HUES64 (cell line): ENCODE results near the gene SARS2.
"Not testable (repeated sequence)": the region's sequence is repeated elsewhere in the genome, so short reads cannot be mapped to it uniquely, and the experiment has no call there.

ENCODE experiments used
- H3K27ac ChIP-seq: 2 replicates; pipeline ENCODE4 v1.7.0; 2013; ENCODE audit warnings: low read depth, low read length, inconsistent platforms
- H3K27me3 ChIP-seq: 2 replicates; pipeline ENCODE4 v1.6.1; 2013; ENCODE audit warnings: mild to moderate bottlenecking, low read length; ENCODE audit not compliant: insufficient read depth
- H3K36me3 ChIP-seq: 2 replicates; pipeline ENCODE4 v1.6.1; 2013; ENCODE audit warnings: mild to moderate bottlenecking, low read length; ENCODE audit not compliant: insufficient read depth
- H3K4me1 ChIP-seq: 2 replicates; pipeline ENCODE4 v1.6.1; 2013; ENCODE audit warnings: mild to moderate bottlenecking, low read length, moderate library complexity; ENCODE audit not compliant: insufficient read depth
- H3K4me3 ChIP-seq: 2 replicates; pipeline ENCODE4 v1.5.1; 2013; ENCODE audit warnings: mild to moderate bottlenecking, low read length, moderate library complexity
- H3K9ac ChIP-seq: 2 replicates; pipeline ENCODE4 v1.6.1; 2013; ENCODE audit warnings: mild to moderate bottlenecking, low read depth, low read length
- H3K9me3 ChIP-seq: 2 replicates; pipeline ENCODE4 v1.6.1; 2013; ENCODE audit warnings: low read depth, low read length; ENCODE audit not compliant: insufficient read depth
- WGBS: fragments of 150-250, 120-280 bp; methylation state at CpG from one replicate; pipeline ENCODE4 v1.1.7; 2013; ENCODE audit warnings: missing lambda C conversion rate; 5-methylcytosine and 5-hydroxymethylcytosine counted together

The SARS2 gene

DNA sequence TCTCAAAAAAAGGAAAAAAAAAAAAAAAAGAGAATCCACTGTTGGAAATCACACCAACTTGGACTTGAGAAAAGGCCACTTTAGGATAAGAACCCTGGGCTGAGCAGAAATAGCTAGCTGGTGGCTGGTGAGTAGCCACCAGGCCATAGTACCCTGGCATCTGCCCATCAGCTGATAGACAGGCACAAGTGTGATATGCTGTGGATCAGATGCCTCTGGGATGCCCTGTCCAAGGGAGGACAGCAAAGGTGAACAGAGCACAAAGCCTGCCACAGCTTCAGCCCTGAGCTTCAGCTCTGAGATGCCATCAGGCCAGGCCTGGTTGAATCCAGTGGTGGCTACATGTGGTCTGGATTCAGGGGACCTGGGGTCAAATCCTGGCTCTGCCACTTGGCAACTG lies 39.9 kb downstream of the SARS2 start:
- Histone ChIP-seq H3K9ac (no peak overlapping the region), H3K36me3 (no peaks in the 10 kb centered on the region)

DNA sequence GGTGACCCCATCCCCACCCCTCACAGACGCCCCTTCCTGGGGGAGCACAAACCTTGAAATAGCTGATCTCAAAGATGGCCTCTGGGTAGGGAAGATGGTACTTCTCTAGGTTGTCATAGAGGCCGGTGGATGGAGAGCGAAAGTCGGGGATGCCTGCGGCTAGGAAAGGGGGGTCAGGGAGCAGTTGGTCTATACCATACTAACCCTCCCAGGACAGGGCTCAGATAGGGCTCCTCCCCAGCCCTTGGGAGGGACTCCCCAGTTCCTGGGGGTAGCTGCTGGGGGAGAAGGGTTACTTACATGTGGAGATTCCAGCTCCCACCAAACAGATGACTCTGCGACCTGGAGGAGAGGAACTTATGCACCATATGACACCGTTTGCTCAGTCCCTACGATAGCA lies 40.8 kb downstream of the SARS2 start:
- Histone ChIP-seq H3K4me1 (no peaks in the 10 kb centered on the region), H3K36me3 (no peaks in the 10 kb centered on the region), H3K9ac (no peak overlapping the region), H3K27me3 (no peaks in the 10 kb centered on the region), H3K4me3 (no peak overlapping the region), H3K9me3 (no peaks in the 10 kb centered on the region), H3K27ac (no peak overlapping the region)
- WGBS: 93% methylated on average over 7 of the region's 8 CpGs

More for the DNA sequence above, 39.9 kb downstream of the SARS2 start:
- Histone ChIP-seq H3K4me1 (no peaks in the 10 kb centered on the region), H3K4me3 (no peak overlapping the region), H3K27ac (no peak overlapping the region), H3K27me3 (no peaks in the 10 kb centered on the region), H3K9me3 (no peaks in the 10 kb centered on the region)

DNA sequence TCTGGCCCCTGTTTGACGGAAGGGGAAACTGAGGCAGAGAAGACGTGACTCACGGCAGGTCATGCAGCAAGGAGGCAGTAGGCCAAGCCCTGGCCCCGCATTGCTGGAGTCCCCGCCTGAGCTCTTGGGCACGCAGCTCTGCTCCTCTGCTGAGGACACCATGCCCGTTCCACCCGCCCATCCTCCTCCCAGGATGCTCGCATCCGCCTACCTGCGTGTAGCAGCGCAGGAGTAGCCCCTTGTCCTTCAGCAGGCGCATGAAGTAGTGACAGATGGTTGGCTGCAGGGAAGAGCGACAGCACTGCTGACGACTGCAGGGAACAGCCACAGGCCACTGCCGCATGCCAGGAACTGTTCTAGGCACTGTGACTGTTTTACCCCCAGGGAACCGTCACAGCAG lies 41.7 kb downstream of the SARS2 start:
- no peaks in the 10 kb centered on the region for H3K36me3 ChIP-seq
- H3K27me3 ChIP-seq: no peaks in the 10 kb centered on the region
- H3K4me1 ChIP-seq: no peaks in the 10 kb centered on the region
- 93% methylated on average over 17 of the region's 17 CpGs for WGBS
- no peak overlapping the region for H3K27ac ChIP-seq
- no peak overlapping the region for H3K9ac ChIP-seq
- no peaks in the 10 kb centered on the region for H3K9me3 ChIP-seq
- H3K4me3 ChIP-seq: no peak overlapping the region

DNA sequence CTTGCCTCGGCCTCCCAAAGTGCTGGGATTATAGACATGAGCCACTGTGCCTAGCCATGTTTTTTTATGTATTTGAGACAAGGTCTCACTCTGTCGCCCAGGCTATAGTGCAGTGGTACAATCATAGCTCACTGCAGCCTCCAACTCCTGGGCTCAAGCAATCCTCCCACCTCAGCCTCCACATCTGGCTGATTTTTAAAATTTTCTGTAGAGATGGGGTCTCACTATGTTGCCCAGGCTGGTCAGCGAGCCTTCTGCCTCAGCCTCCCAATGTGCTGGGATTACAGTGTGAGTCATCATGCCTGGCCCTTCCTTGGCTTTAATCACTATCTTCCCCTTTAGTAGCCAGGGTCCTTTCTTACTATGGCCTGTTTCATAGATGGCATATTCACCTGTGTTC lies 45.9 kb downstream of the SARS2 start:
- not testable (repeated sequence) for H3K9ac ChIP-seq, H3K9me3 ChIP-seq, H3K27ac ChIP-seq, H3K4me3 ChIP-seq, H3K27me3 ChIP-seq, H3K36me3 ChIP-seq, H3K4me1 ChIP-seq
- WGBS: 89% methylated on average over 3 of the region's 3 CpGs

DNA sequence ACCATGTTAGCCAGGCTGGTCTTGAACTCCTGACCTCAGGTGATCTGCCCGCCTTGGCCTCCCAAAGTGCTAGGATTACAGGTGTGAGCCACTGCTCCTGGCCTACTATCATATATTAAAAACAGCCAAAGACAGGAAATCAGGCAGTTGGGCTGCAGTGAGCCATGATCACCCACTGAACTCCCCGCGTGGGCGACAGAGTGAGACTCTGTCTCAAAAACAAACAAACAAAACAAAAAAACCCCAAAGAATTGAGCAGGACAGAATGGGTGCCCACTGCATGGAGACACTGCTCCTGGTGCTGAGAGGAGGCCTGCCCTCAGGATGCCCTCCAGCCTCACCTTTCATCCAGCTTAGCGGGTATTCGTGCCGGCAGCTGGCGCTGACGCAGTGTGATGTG lies 47.3 kb downstream of the SARS2 start:
- H3K4me3 ChIP-seq: no peak overlapping the region
- H3K9ac ChIP-seq: no peak overlapping the region
- H3K9me3 ChIP-seq: no peaks in the 10 kb centered on the region
- peaks cover 4% of the 10 kb centered on the region; the same call in 1 of the 2 replicates for H3K4me1 ChIP-seq
- H3K27me3 ChIP-seq: no peaks in the 10 kb centered on the region
- WGBS: 92% methylated on average over 9 of the region's 9 CpGs
- H3K36me3 ChIP-seq: no peaks in the 10 kb centered on the region
- no peak overlapping the region for H3K27ac ChIP-seq

DNA sequence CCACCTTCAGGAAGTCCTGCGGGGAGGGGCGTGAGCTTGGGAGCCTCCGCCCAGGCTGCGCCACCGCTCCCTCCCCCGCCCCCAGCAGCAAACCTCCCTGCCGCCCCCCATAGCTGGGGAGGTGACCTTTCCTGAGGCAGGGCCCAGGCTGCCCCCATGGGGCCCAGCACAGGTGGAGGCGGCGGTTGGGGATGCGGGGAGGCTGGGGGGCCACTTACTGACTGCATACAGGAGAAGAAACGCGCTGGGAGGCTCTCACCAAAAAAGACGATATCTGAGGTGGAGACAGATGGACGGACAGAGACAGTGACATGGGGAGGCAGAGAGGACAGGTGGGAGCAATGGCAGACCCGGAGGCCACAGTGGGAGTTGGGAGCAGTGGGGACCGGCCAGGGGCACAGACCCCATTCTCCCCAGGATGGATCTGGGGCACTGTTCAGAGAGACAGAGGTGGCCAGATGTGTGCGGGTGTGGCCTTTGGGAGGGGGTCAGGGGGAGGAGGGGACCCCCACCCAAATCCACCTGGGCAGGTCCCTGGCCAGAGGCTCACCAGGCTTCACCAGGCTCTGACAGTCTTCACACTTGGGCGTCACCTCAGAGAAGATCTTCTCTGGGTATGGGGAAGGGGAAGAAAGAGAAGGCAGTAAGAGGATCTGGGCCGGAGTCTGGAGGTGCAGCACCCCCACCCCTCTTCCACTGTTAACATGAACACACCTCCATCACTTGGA lies 49.5 kb downstream of the SARS2 start:
- WGBS: 89% methylated on average over 18 of the region's 19 CpGs
- H3K36me3 ChIP-seq: no peaks in the 10 kb centered on the region
- peaks cover 10% of the 10 kb centered on the region; the same call in 1 of the 2 replicates for H3K4me1 ChIP-seq
- H3K9ac ChIP-seq: no peak overlapping the region
- H3K27me3 ChIP-seq: no peaks in the 10 kb centered on the region
- H3K27ac ChIP-seq: no peak overlapping the region
- H3K9me3 ChIP-seq: no peaks in the 10 kb centered on the region
- H3K4me3 ChIP-seq: no peak overlapping the region

DNA sequence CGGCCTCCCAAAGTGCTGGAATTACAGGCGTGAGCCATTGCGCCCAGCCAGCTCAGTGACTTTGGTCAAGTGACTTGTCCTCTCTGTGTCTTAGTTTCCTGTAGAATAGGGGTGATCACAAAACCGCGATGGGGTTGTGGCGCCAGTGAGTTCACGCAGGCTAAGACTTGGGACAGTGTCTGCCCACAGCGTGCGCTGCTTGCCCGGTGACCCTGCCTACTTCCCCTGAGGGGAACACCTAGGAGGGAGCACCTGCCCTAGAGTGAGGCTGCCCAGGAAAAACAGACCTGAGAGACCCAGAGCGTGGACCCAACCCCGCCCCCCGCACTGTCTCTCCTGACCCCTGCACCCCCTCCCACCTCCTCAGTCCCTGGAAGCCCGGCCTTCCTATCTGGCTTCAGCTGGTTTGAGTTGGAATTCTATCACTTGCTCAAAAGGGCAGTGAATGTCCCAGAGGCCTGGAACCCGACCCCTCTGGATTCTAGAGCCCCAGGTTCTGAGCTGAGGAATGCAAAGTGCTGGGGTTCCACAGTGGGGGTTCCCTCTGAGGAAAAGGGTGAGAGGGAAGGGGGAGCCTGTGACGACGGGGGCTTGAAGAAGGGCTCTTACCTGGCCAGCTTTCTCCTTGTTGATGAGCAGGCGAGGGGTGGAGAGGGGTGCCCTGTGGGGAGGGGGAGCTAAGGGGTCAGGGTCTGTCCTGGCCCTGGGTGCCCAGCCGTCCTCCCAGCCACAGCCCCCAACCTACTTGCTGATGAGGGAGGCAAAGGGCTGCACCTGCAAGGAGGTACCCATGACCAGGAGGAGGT lies 50.3 kb downstream of the SARS2 start:
- WGBS: 88% methylated on average over 19 of the region's 19 CpGs
- H3K36me3 ChIP-seq: no peaks in the 10 kb centered on the region
- no peaks in the 10 kb centered on the region for H3K27me3 ChIP-seq
- H3K4me3 ChIP-seq: no peak overlapping the region
- H3K9me3 ChIP-seq: no peaks in the 10 kb centered on the region
- no peak overlapping the region for H3K27ac ChIP-seq
- no peak overlapping the region for H3K9ac ChIP-seq
- peaks cover 10% of the 10 kb centered on the region; the same call in 1 of the 2 replicates for H3K4me1 ChIP-seq

DNA sequence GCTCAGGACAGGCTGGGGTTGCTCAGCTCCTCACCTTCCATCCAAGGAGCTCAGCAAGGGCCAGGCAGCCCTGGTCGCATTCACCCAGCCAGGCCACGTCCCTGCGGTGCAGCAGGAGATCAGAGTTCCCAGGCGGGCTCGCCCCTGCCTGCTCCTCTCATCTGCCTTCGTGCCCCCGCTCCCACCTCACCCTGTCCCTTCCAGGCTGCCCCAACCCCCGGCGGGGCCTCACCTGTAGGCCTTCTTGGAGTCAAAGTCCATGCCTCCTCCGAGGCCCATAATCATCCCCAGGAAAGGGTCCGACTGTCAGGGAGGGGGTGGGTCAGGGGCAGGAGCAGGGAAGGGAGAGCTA lies 51.2 kb downstream of the SARS2 start:
- no peaks in the 10 kb centered on the region for H3K9me3 ChIP-seq
- H3K4me1 ChIP-seq: peaks cover 10% of the 10 kb centered on the region; the same call in 1 of the 2 replicates
- no peak overlapping the region for H3K4me3 ChIP-seq
- no peaks in the 10 kb centered on the region for H3K36me3 ChIP-seq
- WGBS: 91% methylated on average over 11 of the region's 11 CpGs
- H3K27ac ChIP-seq: no peak overlapping the region
- H3K27me3 ChIP-seq: no peaks in the 10 kb centered on the region
- no peak overlapping the region for H3K9ac ChIP-seq

DNA sequence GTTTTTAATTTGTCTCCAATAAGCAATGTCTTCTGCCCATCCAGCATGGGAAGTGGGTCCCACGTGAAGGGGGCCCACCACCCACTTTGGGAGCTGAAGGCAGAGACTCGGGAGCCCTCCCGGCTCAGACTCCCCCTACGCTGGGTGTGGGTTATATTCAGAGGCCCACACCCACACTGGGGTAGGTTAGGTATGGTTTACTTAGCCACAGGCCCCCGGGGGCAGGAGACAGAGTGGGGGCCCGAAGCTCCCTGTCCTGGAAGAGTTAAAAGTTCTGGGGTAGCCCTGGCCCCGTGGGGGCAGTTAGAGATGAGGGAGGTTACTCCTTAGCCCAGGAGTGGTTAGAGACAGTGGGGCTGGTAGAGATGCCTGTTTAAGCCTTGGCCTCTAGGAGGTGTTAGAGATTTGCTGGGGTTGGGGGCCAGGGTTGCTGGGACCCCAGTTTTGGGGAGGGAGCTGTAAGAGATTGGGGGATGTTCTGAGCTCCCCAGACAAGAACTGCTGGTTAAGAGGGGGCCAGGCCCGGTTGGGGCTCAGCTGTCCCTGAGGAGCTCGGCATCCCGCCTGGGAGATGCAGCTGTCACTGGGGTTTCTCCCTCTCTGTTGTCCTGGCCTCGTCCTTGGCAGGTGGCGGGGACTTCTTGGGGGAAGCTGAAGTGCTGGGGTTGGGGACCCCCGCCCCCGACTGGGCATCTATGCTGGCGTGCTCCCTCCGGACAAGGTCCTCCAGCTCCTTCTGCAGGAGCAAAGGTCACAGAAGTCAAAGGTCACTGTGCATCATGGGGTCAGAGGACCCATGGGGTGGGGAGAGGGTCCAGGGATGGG lies 51.8 kb downstream of the SARS2 start:
- Histone ChIP-seq H3K27me3 (no peaks in the 10 kb centered on the region), H3K27ac (no peak overlapping the region), H3K4me1 (peaks cover 10% of the 10 kb centered on the region; the same call in 1 of the 2 replicates), H3K4me3 (no peak overlapping the region), H3K9ac (no peak overlapping the region), H3K36me3 (no peaks in the 10 kb centered on the region), H3K9me3 (no peaks in the 10 kb centered on the region)
- WGBS: 92% methylated on average over 16 of the region's 16 CpGs

DNA sequence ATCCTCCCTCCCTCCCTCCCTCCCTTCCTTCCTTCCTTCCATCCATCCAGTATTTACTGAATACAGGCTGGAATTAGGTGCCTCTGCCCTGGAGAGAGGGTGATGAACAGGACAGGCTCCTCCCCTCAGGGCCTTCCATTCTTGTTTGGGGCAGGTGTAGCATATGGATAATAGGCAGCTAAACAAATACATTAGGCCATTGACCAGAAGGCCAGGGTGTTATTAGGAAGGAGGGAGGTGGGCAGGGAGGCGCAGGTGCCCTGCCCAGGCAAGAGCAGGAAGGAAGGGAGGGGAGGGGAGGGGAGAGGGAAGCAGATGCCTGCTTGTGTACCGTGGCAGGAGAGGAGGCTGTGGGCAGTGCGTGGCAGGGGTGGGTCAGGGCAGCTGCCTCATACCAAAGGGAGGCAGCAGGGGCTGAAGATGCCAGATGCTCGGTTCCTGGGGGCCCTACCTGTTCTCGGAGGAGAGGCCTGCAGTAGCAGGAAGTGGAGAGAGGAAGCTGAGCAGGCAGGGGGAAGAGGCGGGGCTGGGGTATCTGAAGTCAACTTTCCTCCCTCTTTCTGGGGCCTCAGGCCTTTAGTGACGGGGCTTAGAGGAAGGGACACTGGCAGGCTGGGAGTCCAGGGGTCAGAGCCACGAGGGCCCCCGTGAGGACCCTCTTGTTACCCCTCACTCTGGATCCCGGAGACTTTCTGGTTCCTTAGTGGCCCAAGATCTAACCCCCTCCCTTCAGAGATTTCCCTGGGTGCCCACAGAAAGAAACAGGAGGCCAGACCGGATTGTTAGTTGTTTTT lies 52.6 kb downstream of the SARS2 start, which contains the start of gene RINL:
TSS of gene RINL (minus strand) at position 495 of the 794 bp plus-strand sequence. CDS start 1,533 bp downstream, outside the sequence.
- peaks cover 10% of the 10 kb centered on the region; the same call in 1 of the 2 replicates for H3K4me1 ChIP-seq
- H3K9me3 ChIP-seq: no peaks in the 10 kb centered on the region
- H3K4me3 ChIP-seq: no peak within 1 kb of the TSS
- H3K27me3 ChIP-seq: no peaks in the 10 kb centered on the region
- 0 out of 2 replicates have a peak within 1 kb of the TSS, but pooled peaks have one; percentile 24 for H3K9ac ChIP-seq
- H3K27ac ChIP-seq: no peak within 1 kb of the TSS
- 66% methylated on average over 11 of the region's 11 CpGs for WGBS
- H3K36me3 ChIP-seq: no peaks in the 10 kb centered on the region
